HG02798 (cell line): Measurements from ENCODE around the gene TMEM271.
"Not testable (repeated sequence)": the region's sequence is repeated elsewhere in the genome, so short reads cannot be mapped to it uniquely, and the experiment has no call there.

Source experiments
- ATAC-seq: cut with Tn5 transposase; IDR thresholded peaks from one replicate; pipeline ENCODE4 v1.9.1; 2021; ENCODE audit warnings: mild to moderate bottlenecking; ENCODE audit not compliant: unreplicated experiment, poor library complexity

The TMEM271 gene

GRCh38 chr4:567457-568350 is 8.4 kb downstream of the TMEM271 start:
- ATAC-seq = no peak

GRCh38 chr4:566508-567295 is 9.4 kb downstream of the TMEM271 start:
- ATAC-seq = no peak

GRCh38 chr4:566035-566434 is 10.1 kb downstream of the TMEM271 start:
- ATAC-seq = no peak

- not testable (repeated sequence) for ATAC-seq
Observed at GRCh38 chr4:565614-566013, 10.5 kb downstream of the TMEM271 start.

GRCh38 chr4:562458-562857 is 13.6 kb downstream of the TMEM271 start:
- ATAC-seq = not testable (repeated sequence)

GRCh38 chr4:561426-561825 is 14.7 kb downstream of the TMEM271 start:
- no peak for ATAC-seq

- ATAC-seq = no peak
Observed at GRCh38 chr4:560731-561291, 15.3 kb downstream of the TMEM271 start.

GRCh38 chr4:560061-560460 is 16.0 kb downstream of the TMEM271 start:
- no peak for ATAC-seq

GRCh38 chr4:555566-556275 is 20.4 kb downstream of the TMEM271 start:
- ATAC-seq = no peak

- ATAC-seq = not testable (repeated sequence)
Observed at GRCh38 chr4:554793-555320, 21.2 kb downstream of the TMEM271 start.

- no peak for ATAC-seq
Observed at GRCh38 chr4:552019-552418, 24.1 kb downstream of the TMEM271 start.

- ATAC-seq = not testable (repeated sequence)
Observed at GRCh38 chr4:550268-550667, 25.8 kb downstream of the TMEM271 start.

- ATAC-seq = no peak
Observed at GRCh38 chr4:548976-549375, 27.1 kb downstream of the TMEM271 start.

- no peak for ATAC-seq
Observed at GRCh38 chr4:545612-546011, 30.5 kb downstream of the TMEM271 start.

- no peak for ATAC-seq
Observed at GRCh38 chr4:544386-545105, 31.5 kb downstream of the TMEM271 start.

GRCh38 chr4:541271-541670 is 34.8 kb downstream of the TMEM271 start:
- no peak for ATAC-seq

- ATAC-seq = no peak
Observed at GRCh38 chr4:538542-539142, 37.5 kb downstream of the TMEM271 start.

- no peak for ATAC-seq
Observed at GRCh38 chr4:537436-538264, 38.4 kb downstream of the TMEM271 start.
